MM.1S (cell line): ENCODE data around the gene PPP2R5C.

ENCODE experiments used
- DNase-seq: peaks from one replicate; pipeline ENCODE4 v3.0.0-alpha.2; 2015
- H2AFZ ChIP-seq: fragments of 300-600 bp; sonication (generic); 2 replicates; pipeline ENCODE4 v1.6.0; 2016; ENCODE audit warnings: antibody characterized with exemption, low read length
- H3F3A ChIP-seq: fragments of 300-600 bp; sonication (generic); 2 replicates; pipeline ENCODE4 v1.6.1; 2016; ENCODE audit warnings: mild to moderate bottlenecking, antibody characterized with exemption, low read length, moderate library complexity, mixed read lengths; ENCODE audit not compliant: insufficient read depth
- H3K27ac ChIP-seq: fragments of 300-600 bp; sonication (generic); 2 replicates; pipeline ENCODE4 v1.5.1; 2016; ENCODE audit warnings: mild to moderate bottlenecking, low read length
- H3K27me3 ChIP-seq: fragments of 300-600 bp; sonication (generic); replicated peaks from 2 replicates; pipeline ENCODE4 v1.6.0; 2016; ENCODE audit warnings: low read length; ENCODE audit not compliant: insufficient read depth
- H3K36me3 ChIP-seq: fragments of 300-600 bp; sonication (generic); replicated peaks from 2 replicates; pipeline ENCODE4 v1.6.1; 2016; ENCODE audit warnings: mild to moderate bottlenecking, low read length, mixed read lengths; ENCODE audit not compliant: insufficient read depth
- H3K4me1 ChIP-seq: fragments of 300-600 bp; sonication (generic); 2 replicates; pipeline ENCODE4 v1.6.1; 2016; ENCODE audit warnings: low read length, mixed read lengths
- H3K4me2 ChIP-seq: fragments of 300-600 bp; sonication (generic); 2 replicates; pipeline ENCODE4 v1.6.0; 2016; ENCODE audit warnings: low read depth, low read length
- H3K4me3 ChIP-seq: fragments of 300-600 bp; sonication (generic); 2 replicates; pipeline ENCODE4 v1.5.1; 2016; ENCODE audit warnings: low read length, mixed read lengths
- H3K79me2 ChIP-seq: fragments of 300-600 bp; sonication (generic); 2 replicates; pipeline ENCODE4 v1.6.1; 2016; ENCODE audit warnings: mixed run types, low read length, mixed read lengths
- H3K9ac ChIP-seq: fragments of 300-600 bp; sonication (generic); 2 replicates; pipeline ENCODE4 v1.6.1; 2016; ENCODE audit warnings: low read length, mixed read lengths
- H3K9me2 ChIP-seq: fragments of 300-600 bp; sonication (generic); replicated peaks from 2 replicates; pipeline ENCODE4 v1.6.1; 2016; ENCODE audit warnings: mild to moderate bottlenecking, low read length, mixed read lengths; ENCODE audit not compliant: insufficient read depth
- H3K9me3 ChIP-seq: fragments of 300-600 bp; sonication (generic); replicated peaks from 2 replicates; pipeline ENCODE4 v1.6.1; 2016; ENCODE audit warnings: mild to moderate bottlenecking, low read length, mixed read lengths; ENCODE audit not compliant: insufficient read depth
- H4K20me1 ChIP-seq: fragments of 300-600 bp; sonication (generic); 2 replicates; pipeline ENCODE4 v1.6.1; 2016; ENCODE audit warnings: mild to moderate bottlenecking, low read length, moderate library complexity, mixed read lengths; ENCODE audit not compliant: insufficient read depth
- CTCF ChIP-seq: fragments of 300-600 bp; sonication (generic); IDR thresholded peaks from 2 replicates; pipeline ENCODE4 v1.5.1; 2016; ENCODE audit warnings: antibody characterized with exemption, low read length, mixed read lengths
- EZH2 ChIP-seq: fragments of 300-600 bp; sonication (generic); optimal IDR thresholded peaks from 2 replicates; pipeline ENCODE3; 2017; ENCODE audit warnings: low read depth, mild to moderate bottlenecking, antibody characterized with exemption, low read length, mixed read lengths
- EZH2phosphoT487 ChIP-seq: fragments of 300-600 bp; sonication (generic); IDR thresholded peaks from 2 replicates; pipeline ENCODE4 v1.6.1; 2018; ENCODE audit warnings: antibody characterized with exemption, low read length

Gene PPP2R5C

GRCh38 chr14:101934601-101935150, 173.2 kb downstream of the PPP2R5C start:
- Histone ChIP-seq H3K27ac (no peak overlapping the region), H3K27me3 (no peaks in the 10 kb centered on the region), H3K36me3 (no peaks in the 10 kb centered on the region), H4K20me1 (no peaks in the 10 kb centered on the region), H3F3A (no peaks in the 10 kb centered on the region), H2AFZ (no peak overlapping the region), H3K79me2 (no peaks in the 10 kb centered on the region), H3K9me2 (no peaks in the 10 kb centered on the region), H3K4me3 (no peak overlapping the region), H3K9me3 (no peaks in the 10 kb centered on the region), H3K4me2 (no peak overlapping the region), H3K4me1 (no peaks in the 10 kb centered on the region), H3K9ac (no peak overlapping the region)
- TF ChIP-seq EZH2phosphoT487 = no peak
- TF ChIP-seq CTCF = no peak
- TF ChIP-seq EZH2 = no peak
- no peak for DNase-seq

GRCh38 chr14:101937926-101938767, 176.6 kb downstream of the PPP2R5C start:
- Histone ChIP-seq H2AFZ (no peak overlapping the region), H3K4me2 (no peak overlapping the region), H3K27ac (no peak overlapping the region), H3K79me2 (no peaks in the 10 kb centered on the region), H3K4me3 (no peak overlapping the region), H4K20me1 (no peaks in the 10 kb centered on the region), H3K36me3 (no peaks in the 10 kb centered on the region), H3K27me3 (no peaks in the 10 kb centered on the region), H3K9ac (no peak overlapping the region), H3K9me3 (no peaks in the 10 kb centered on the region), H3K4me1 (no peaks in the 10 kb centered on the region), H3K9me2 (no peaks in the 10 kb centered on the region), H3F3A (no peaks in the 10 kb centered on the region)
- no peak for TF ChIP-seq CTCF
- no peak for TF ChIP-seq EZH2
- no peak for TF ChIP-seq EZH2phosphoT487
- no peak for DNase-seq

GRCh38 chr14:101939646-101940170, 178.2 kb downstream of the PPP2R5C start:
- no peaks in the 10 kb centered on the region for H3K27me3 ChIP-seq

More at GRCh38 chr14:101939646-101940170, 178.2 kb downstream of the PPP2R5C start:
- no peaks in the 10 kb centered on the region for H3K9me3 ChIP-seq
- H4K20me1 ChIP-seq = no peaks in the 10 kb centered on the region
- no peak for DNase-seq
- H3K79me2 ChIP-seq = no peaks in the 10 kb centered on the region
- H3K4me3 ChIP-seq = no peak overlapping the region
- H3K27ac ChIP-seq = no peak overlapping the region
- H3K9me2 ChIP-seq = no peaks in the 10 kb centered on the region
- H3K36me3 ChIP-seq = no peaks in the 10 kb centered on the region
- H3K9ac ChIP-seq = no peak overlapping the region
- H3F3A ChIP-seq = no peaks in the 10 kb centered on the region
- H3K4me1 ChIP-seq = no peaks in the 10 kb centered on the region
- H2AFZ ChIP-seq = no peak overlapping the region
- TF ChIP-seq EZH2 = no peak
- TF ChIP-seq CTCF = no peak
- no peak for TF ChIP-seq EZH2phosphoT487
- H3K4me2 ChIP-seq = no peak overlapping the region
